Liver (tissue), 9 donors: ENCODE measurements around the gene PLCG2. TPM values are rescaled to one million over a fixed set of nuclear protein-coding genes. Genes with fewer than 3 reads are reported as not detected.
A peak's percentile ranks its signal among the peaks of the same experiment; 100 is the strongest.

Experiments
- DNase-seq: peaks from one replicate; pipeline ENCODE4 v3.0.0-alpha.2; 2017; ENCODE audit warnings: low spot score
- H3K27ac ChIP-seq, 2 donors: one replicate each; pipeline ENCODE4 v1.7.0; 2013; ENCODE audit warnings: inconsistent platforms in 2 of 2, low read length in 2 of 2, control low read depth in 1 of 2, low read depth in 1 of 2, mild to moderate bottlenecking in 1 of 2
- H3K27me3 ChIP-seq, 4 donors: one replicate each; pipeline versions ENCODE4 v1.6.1 to v1.7.0; 2013; ENCODE audit warnings: low read length in 3 of 4, inconsistent platforms in 1 of 4, mild to moderate bottlenecking in 1 of 4, moderate library complexity in 1 of 4; ENCODE audit not compliant: control insufficient read depth in 4 of 4, insufficient read depth in 4 of 4
- H3K36me3 ChIP-seq, 4 donors: one replicate each; pipeline versions ENCODE4 v1.6.1 to v1.7.0; 2013; ENCODE audit warnings: low read length in 3 of 4, mild to moderate bottlenecking in 3 of 4, low read depth in 1 of 4, moderate library complexity in 1 of 4; ENCODE audit not compliant: control insufficient read depth in 4 of 4, insufficient read depth in 3 of 4
- H3K4me1 ChIP-seq, 4 donors: one replicate each; pipeline versions ENCODE4 v1.6.1 to v1.7.0; 2013; ENCODE audit warnings: low read length in 3 of 4, mild to moderate bottlenecking in 3 of 4, moderate library complexity in 1 of 4; ENCODE audit not compliant: control insufficient read depth in 4 of 4, insufficient read depth in 4 of 4
- H3K4me3 ChIP-seq, 3 donors: one replicate each; pipeline versions ENCODE4 v1.6.1 to v1.7.0; 2013; ENCODE audit warnings: low read length in 3 of 3, control low read depth in 1 of 3, low read depth in 1 of 3, mild to moderate bottlenecking in 1 of 3
- H3K9ac ChIP-seq, 2 donors: one replicate each; pipeline ENCODE4 v1.7.0; 2013; ENCODE audit warnings: low read length in 2 of 2, mild to moderate bottlenecking in 2 of 2, moderate library complexity in 2 of 2, control low read depth in 1 of 2, low read depth in 1 of 2
- H3K9me3 ChIP-seq, 4 donors: one replicate each; pipeline versions ENCODE4 v1.6.1 to v1.7.0; 2013; ENCODE audit warnings: low read length in 3 of 4; ENCODE audit not compliant: control insufficient read depth in 4 of 4
- CTCF ChIP-seq: fragments of 150-350 bp; IDR thresholded peaks from 2 replicates; pipeline ENCODE4 v1.5.1; 2017; ENCODE audit warnings: improper control_type of control experiment, low read depth, low read length; ENCODE audit not compliant: missing input control
- EGR1 ChIP-seq, 2 donors: IDR thresholded peaks; 2 replicates each; pipeline ENCODE4 v1.6.1; 2016 to 2018; ENCODE audit warnings: antibody characterized with exemption in 2 of 2, low read depth in 2 of 2
- FOXA1 ChIP-seq: IDR thresholded peaks from 2 replicates; pipeline ENCODE4 v1.6.1; 2016; ENCODE audit warnings: antibody characterized with exemption
- FOXA2 ChIP-seq: IDR thresholded peaks from 2 replicates; pipeline ENCODE4 v1.6.1; 2016; ENCODE audit warnings: antibody characterized with exemption
- GABPA ChIP-seq, 2 donors: IDR thresholded peaks in 1 of 2; conservative IDR thresholded peaks in 1 of 2; 2 replicates each; pipeline ENCODE4 v1.6.1; 2016; ENCODE audit warnings: antibody characterized with exemption in 2 of 2, mild to moderate bottlenecking in 1 of 2, moderate library complexity in 1 of 2
- HNF4A ChIP-seq, 2 donors: conservative IDR thresholded peaks; 2 replicates each; pipeline ENCODE4 v1.6.1; 2016; ENCODE audit warnings: antibody characterized with exemption in 2 of 2, mild to moderate bottlenecking in 2 of 2
- HNF4G ChIP-seq: IDR thresholded peaks from 2 replicates; pipeline ENCODE4 v1.6.1; 2016; ENCODE audit warnings: antibody characterized with exemption
- JUND ChIP-seq, 2 donors: IDR thresholded peaks; 2 replicates each; pipeline ENCODE4 v1.6.1; 2016; ENCODE audit warnings: antibody characterized with exemption in 2 of 2
- MAX ChIP-seq: IDR thresholded peaks from 2 replicates; pipeline ENCODE4 v1.6.1; 2016; ENCODE audit warnings: antibody characterized with exemption
- NR2F2 ChIP-seq: IDR thresholded peaks from 2 replicates; pipeline ENCODE4 v1.6.1; 2016; ENCODE audit warnings: antibody characterized with exemption
- RAD21 ChIP-seq, 2 donors: IDR thresholded peaks; 2 replicates each; pipeline ENCODE4 v1.6.1; 2016; ENCODE audit warnings: antibody characterized with exemption in 2 of 2, mild to moderate bottlenecking in 2 of 2
- REST ChIP-seq: IDR thresholded peaks from 2 replicates; pipeline ENCODE4 v1.6.1; 2016; ENCODE audit warnings: antibody characterized with exemption, mild to moderate bottlenecking
- RXRA ChIP-seq, 2 donors: IDR thresholded peaks; 2 replicates each; pipeline ENCODE4 v1.6.1; 2017 to 2018; ENCODE audit warnings: antibody characterized with exemption in 2 of 2, mild to moderate bottlenecking in 1 of 2
- SP1 ChIP-seq: IDR thresholded peaks from 2 replicates; pipeline ENCODE4 v1.6.1; 2018; ENCODE audit warnings: antibody characterized with exemption, mild to moderate bottlenecking
- TAF1 ChIP-seq: conservative IDR thresholded peaks from 2 replicates; pipeline ENCODE4 v1.6.1; 2016; ENCODE audit warnings: antibody characterized with exemption, mild to moderate bottlenecking
- YY1 ChIP-seq: IDR thresholded peaks from 2 replicates; pipeline ENCODE4 v1.6.1; 2016; ENCODE audit warnings: antibody characterized with exemption, mild to moderate bottlenecking
- ZBTB33 ChIP-seq: IDR thresholded peaks from 2 replicates; pipeline ENCODE4 v1.6.1; 2016; ENCODE audit warnings: antibody characterized with exemption
- WGBS: extraction: QIAGEN DNeasy Blood & Tissue Kit; methylation state at CpG from one replicate; pipeline ENCODE4 v1.1.7; 2013; 5-methylcytosine and 5-hydroxymethylcytosine counted together
- polyA plus RNA-seq, 2 donors: library from polyadenylated mRNA; stranded (reverse) in 1 of 2; unstranded in 1 of 2; fragments of 200-250 nt in 1 of 2; fragments of >200 nt in 1 of 2; fragmentation: Nextera tagmentation in 1 of 2; extraction: Ambion mirVana in 1 of 2; gene quantifications; one replicate each; pipeline versions ENCODE4 v1.2.1 to v1.2.3, GENCODE V29; 2013 to 2015
- total RNA-seq, 2 donors: library from RNA; depleted of rRNA; stranded (reverse); fragments of >200 nt; gene quantifications; one replicate each; pipeline ENCODE4 v1.2.3, GENCODE V29; 2014
- donor health status: healthy.
- donor health status: healthy.
- donor health status: healthy.
- donor health status: healthy.
- donor health status: healthy.

The PLCG2 gene
- total and polyA plus RNA-seq, 4 donors = 7.1 to 21.6 (median 15.8) TPM

- peak overlapping the region in 1 of 2 donors; percentile 11 for H3K27ac ChIP-seq
- DNase-seq = no peak
- H3K27me3 ChIP-seq = no peaks in the 10 kb centered on the region
- H3K9me3 ChIP-seq = no peaks in the 10 kb centered on the region
- no peak overlapping the region for H3K9ac ChIP-seq
- TF ChIP-seq YY1 (no peak), GABPA (IDR thresholded peaks at IDR 0.05 in 1 of 2, conservative IDR thresholded peaks at IDR 0.05 in 1 of 2) (no peak), RAD21 (IDR thresholded peaks at IDR 0.05) (no peak), ZBTB33 (no peak), FOXA2 (no peak), EGR1 (IDR thresholded peaks at IDR 0.05; ENCODE audit: low read depth in 2 of 2) (no peak), SP1 (no peak), FOXA1 (no peak), JUND (IDR thresholded peaks at IDR 0.05) (no peak), NR2F2 (no peak), TAF1 (no peak), CTCF (no peak), HNF4G (no peak), REST (no peak), HNF4A (conservative IDR thresholded peaks at IDR 0.05) (no peak)
- H3K4me1 ChIP-seq = no peaks in the 10 kb centered on the region
- no peak overlapping the region for H3K4me3 ChIP-seq
- WGBS = 69% methylated on average over 8 of the region's 8 CpGs
- no peaks in the 10 kb centered on the region for H3K36me3 ChIP-seq
Observed at GRCh38 chr16:81823111-81823510, 44.0 kb downstream of the PLCG2 start.

GRCh38 chr16:81823734-81824133 is 44.6 kb downstream of the PLCG2 start:
- Histone ChIP-seq H3K9ac (no peak overlapping the region), H3K4me3 (no peak overlapping the region), H3K27ac (peak overlapping the region in 1 of 2 donors; percentile 11), H3K4me1 (no peaks in the 10 kb centered on the region), H3K36me3 (no peaks in the 10 kb centered on the region), H3K9me3 (no peaks in the 10 kb centered on the region), H3K27me3 (no peaks in the 10 kb centered on the region)
- TF ChIP-seq SP1 = no peak
- no peak for TF ChIP-seq JUND (IDR thresholded peaks at IDR 0.05)
- no peak for TF ChIP-seq GABPA (IDR thresholded peaks at IDR 0.05 in 1 of 2, conservative IDR thresholded peaks at IDR 0.05 in 1 of 2)
- no peak for TF ChIP-seq CTCF
- no peak for TF ChIP-seq FOXA2
- TF ChIP-seq RXRA (IDR thresholded peaks at IDR 0.05) = no peak
- no peak for TF ChIP-seq HNF4A (conservative IDR thresholded peaks at IDR 0.05)
- TF ChIP-seq MAX = no peak
- no peak for DNase-seq
- 90% methylated on average over 1 of the region's 1 CpG for WGBS
